ENCODE data around the gene RIPK4. TPM values are rescaled to one million over a fixed set of nuclear protein-coding genes. Genes with fewer than 3 reads are reported as not detected.

Gene RIPK4
- total RNA-seq, 1 experiment from 2014 or later = 16.0 TPM

DNA sequence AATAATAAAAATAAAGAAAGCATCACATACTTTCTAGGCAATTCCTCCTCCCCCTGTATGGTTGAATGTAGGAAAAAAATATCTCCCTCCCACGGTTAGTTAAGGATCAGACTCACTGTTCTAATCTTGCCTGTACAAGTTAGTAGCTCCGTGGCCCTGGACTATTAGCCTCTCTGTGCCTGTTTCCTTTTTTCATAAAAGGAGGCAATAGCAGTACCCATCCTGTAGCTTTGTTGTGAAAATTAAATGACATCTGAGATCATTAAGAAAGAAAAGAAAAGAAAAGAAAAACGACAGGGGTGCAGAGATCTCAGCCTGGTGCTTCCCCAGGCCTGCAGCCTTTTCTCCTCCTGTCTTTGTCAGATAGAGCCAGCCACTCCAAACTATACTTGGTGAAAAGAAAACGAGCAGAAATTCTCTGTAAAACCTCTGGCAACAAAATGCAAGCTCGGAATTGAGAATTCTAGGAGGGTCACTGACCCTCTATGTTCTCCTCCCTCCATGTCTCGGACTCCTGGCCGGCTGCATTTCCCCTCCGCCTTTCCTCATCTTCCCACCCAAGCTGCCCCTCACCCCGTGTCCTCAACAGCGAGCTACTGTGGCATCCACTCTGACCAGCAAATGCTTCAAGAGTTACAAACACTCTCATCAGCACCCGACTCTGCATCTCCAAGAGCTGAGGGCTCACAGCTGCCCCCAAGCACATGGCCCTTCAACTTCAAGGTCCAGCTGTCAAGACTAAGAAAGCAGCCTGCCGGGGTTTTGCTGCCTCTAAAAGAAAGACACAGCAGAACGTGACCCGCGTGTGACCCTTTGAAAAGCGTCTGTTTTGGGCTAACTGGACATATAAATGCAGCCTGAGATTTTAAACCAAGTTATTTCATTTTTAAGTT, 13.6 kb downstream of the RIPK4 start:
- Histone ChIP-seq H3K27ac (ENCODE audit: low read depth, low read length, poor library complexity, severe bottlenecking) (peak overlapping the region; percentile 68), H3K9me3 (ENCODE audit: low read depth, low read length, poor library complexity, severe bottlenecking) (no peaks in the 10 kb centered on the region), H3K27me3 (replicated peaks; ENCODE audit: insufficient read depth, low read depth, low read length, poor library complexity) (no peaks in the 10 kb centered on the region), H3K36me3 (ENCODE audit: insufficient read depth, low read length, poor library complexity, severe bottlenecking) (peaks cover 45% of the 10 kb centered on the region), H3K4me1 (ENCODE audit: insufficient read depth, low read length, poor library complexity, severe bottlenecking) (peaks cover 53% of the 10 kb centered on the region), H3K4me3 (ENCODE audit: low read depth, low read length, poor library complexity, severe bottlenecking) (no peak overlapping the region)
- POLR2A ChIA-PET (ENCODE audit: low non-redundant PET) = no interaction called here
- CTCF ChIA-PET = interaction anchor here (0.6 kb wide), 1 partner anchor 15 kb away, joined by 3 read pairs; no protein-coding TSS in a partner anchor
- DNase-seq (ENCODE audit: low spot score) = peak; percentile 52
- no TSS peak for BruUV-seq (replicated peaks)
- TF ChIP-seq, protein P1, sequence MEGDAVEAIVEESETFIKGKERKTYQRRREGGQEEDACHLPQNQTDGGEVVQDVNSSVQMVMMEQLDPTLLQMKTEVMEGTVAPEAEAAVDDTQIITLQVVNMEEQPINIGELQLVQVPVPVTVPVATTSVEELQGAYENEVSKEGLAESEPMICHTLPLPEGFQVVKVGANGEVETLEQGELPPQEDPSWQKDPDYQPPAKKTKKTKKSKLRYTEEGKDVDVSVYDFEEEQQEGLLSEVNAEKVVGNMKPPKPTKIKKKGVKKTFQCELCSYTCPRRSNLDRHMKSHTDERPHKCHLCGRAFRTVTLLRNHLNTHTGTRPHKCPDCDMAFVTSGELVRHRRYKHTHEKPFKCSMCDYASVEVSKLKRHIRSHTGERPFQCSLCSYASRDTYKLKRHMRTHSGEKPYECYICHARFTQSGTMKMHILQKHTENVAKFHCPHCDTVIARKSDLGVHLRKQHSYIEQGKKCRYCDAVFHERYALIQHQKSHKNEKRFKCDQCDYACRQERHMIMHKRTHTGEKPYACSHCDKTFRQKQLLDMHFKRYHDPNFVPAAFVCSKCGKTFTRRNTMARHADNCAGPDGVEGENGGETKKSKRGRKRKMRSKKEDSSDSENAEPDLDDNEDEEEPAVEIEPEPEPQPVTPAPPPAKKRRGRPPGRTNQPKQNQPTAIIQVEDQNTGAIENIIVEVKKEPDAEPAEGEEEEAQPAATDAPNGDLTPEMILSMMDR (conservative IDR thresholded peaks at IDR 0.05; ENCODE audit: low read depth, low read length) = no peak
- TF ChIP-seq EZH2 (IDR thresholded peaks at IDR 0.05; ENCODE audit: borderline replicate concordance, low read depth, low read length, poor library complexity, severe bottlenecking) = no peak
- intact Hi-C loops (cut with micrococcal nuclease; ENCODE audit: unreplicated experiment) = no loop called here

DNA sequence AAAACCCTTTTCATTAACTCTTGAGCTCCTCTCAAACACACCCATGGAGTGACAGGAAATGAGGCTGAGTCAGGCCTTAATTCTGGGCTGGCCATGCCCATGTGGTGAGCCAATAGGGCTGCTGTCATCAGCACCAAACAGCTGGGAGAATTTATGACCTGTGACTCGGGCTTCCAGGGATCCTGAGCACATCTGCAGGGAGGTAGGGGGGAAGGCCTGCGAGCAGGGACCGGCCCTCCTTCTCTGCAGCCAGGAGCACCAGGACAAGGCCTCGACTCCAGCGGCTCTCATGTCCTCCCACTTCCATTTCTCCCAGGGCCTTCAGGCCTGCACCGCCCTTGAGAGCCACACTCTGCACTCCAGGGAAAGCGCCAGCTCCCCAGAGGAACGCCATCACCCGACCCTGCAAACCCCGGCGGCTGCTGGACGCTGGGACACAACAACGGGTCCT, 14.6 kb downstream of the RIPK4 start:
- BruUV-seq (replicated peaks) = no TSS peak
- CTCF ChIA-PET = no interaction called here
- H3K9me3 ChIP-seq (ENCODE audit: low read depth, low read length, poor library complexity, severe bottlenecking) = no peaks in the 10 kb centered on the region
- peak overlapping the region; percentile 69 for H3K27ac ChIP-seq (ENCODE audit: low read depth, low read length, poor library complexity, severe bottlenecking)
- intact Hi-C loops (cut with micrococcal nuclease; ENCODE audit: unreplicated experiment) = no loop called here
- H3K4me1 ChIP-seq (ENCODE audit: insufficient read depth, low read length, poor library complexity, severe bottlenecking) = peaks cover 53% of the 10 kb centered on the region
- TF ChIP-seq EZH2 (IDR thresholded peaks at IDR 0.05; ENCODE audit: borderline replicate concordance, low read depth, low read length, poor library complexity, severe bottlenecking) = no peak
- TF ChIP-seq, protein P1 (conservative IDR thresholded peaks at IDR 0.05; ENCODE audit: low read depth, low read length) = no peak
- no peak overlapping the region for H3K4me3 ChIP-seq (ENCODE audit: low read depth, low read length, poor library complexity, severe bottlenecking)
- POLR2A ChIA-PET (ENCODE audit: low non-redundant PET) = no interaction called here
- no peaks in the 10 kb centered on the region for H3K27me3 ChIP-seq (replicated peaks; ENCODE audit: insufficient read depth, low read depth, low read length, poor library complexity)
- H3K36me3 ChIP-seq (ENCODE audit: insufficient read depth, low read length, poor library complexity, severe bottlenecking) = peaks cover 53% of the 10 kb centered on the region
- peak; percentile 95 for DNase-seq (ENCODE audit: low spot score)

- H3K27me3 ChIP-seq (replicated peaks; ENCODE audit: insufficient read depth, low read depth, low read length, poor library complexity) = no peaks in the 10 kb centered on the region
- H3K27ac ChIP-seq (ENCODE audit: low read depth, low read length, poor library complexity, severe bottlenecking) = peak overlapping the region; percentile 69
- H3K4me3 ChIP-seq (ENCODE audit: low read depth, low read length, poor library complexity, severe bottlenecking) = peak overlapping the region; percentile 2
- CTCF ChIA-PET = no interaction called here
- TF ChIP-seq EZH2 (IDR thresholded peaks at IDR 0.05; ENCODE audit: borderline replicate concordance, low read depth, low read length, poor library complexity, severe bottlenecking) = no peak
- TF ChIP-seq, protein P1 (conservative IDR thresholded peaks at IDR 0.05; ENCODE audit: low read depth, low read length) = no peak
- BruUV-seq (replicated peaks) = no TSS peak
- H3K36me3 ChIP-seq (ENCODE audit: insufficient read depth, low read length, poor library complexity, severe bottlenecking) = peaks cover 59% of the 10 kb centered on the region
- peaks cover 53% of the 10 kb centered on the region for H3K4me1 ChIP-seq (ENCODE audit: insufficient read depth, low read length, poor library complexity, severe bottlenecking)
- no peak for DNase-seq (ENCODE audit: low spot score)
- POLR2A ChIA-PET (ENCODE audit: low non-redundant PET) = no interaction called here
- intact Hi-C loops (cut with micrococcal nuclease; ENCODE audit: unreplicated experiment) = no loop called here
- no peaks in the 10 kb centered on the region for H3K9me3 ChIP-seq (ENCODE audit: low read depth, low read length, poor library complexity, severe bottlenecking)
These were observed 15.2 kb downstream of the RIPK4 start for GRCh38 chr21:41751611-41752011.
